Airway epithelial cell (primary cell): ENCODE data around the gene FAM170B. TPM values are rescaled to one million over a fixed set of nuclear protein-coding genes. Genes with fewer than 3 reads are reported as not detected.

Experiments used
- total RNA-seq: library from RNA; depleted of rRNA; stranded (reverse); fragments of >200 nt; gene quantifications from 2 replicates; pipeline ENCODE4 v1.2.3, GENCODE V29; 2015

Gene FAM170B
- total RNA-seq: not detected in 2 replicates

DNA sequence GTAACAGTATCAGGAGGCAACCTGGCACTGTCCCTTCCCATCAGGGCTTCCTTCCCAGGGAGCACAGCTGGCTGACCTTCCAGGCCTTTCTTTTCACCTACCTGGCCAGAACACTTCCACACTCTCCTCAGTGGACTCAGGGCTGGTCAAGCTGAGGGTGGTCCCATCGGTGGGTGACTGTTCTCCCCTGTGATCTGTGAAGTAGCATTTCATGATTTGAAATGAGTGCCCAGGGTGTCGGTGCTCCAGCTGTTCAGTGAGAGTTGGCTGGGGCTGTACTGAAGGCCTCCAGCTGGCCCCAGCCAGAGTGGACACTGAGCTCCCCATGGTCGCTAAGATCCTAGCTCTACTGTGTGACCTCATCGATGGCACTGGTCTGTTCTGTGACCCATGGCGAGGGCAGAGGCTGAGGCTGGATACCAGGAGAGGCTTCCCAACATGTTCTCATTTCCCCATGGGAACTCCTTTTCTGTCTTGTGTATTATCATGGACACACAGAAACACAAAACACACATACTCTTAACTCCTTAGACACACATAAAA lies at the start of gene FAM170B:
Gene FAM170B (minus strand): TSS at position 316 of the 543 bp plus-strand sequence. CDS start 103 bp downstream, at position 213.

GRCh38 chr10:49115015-49115795 lies 18.6 kb downstream of the FAM170B start, which contains the start of gene VSTM4:
VSTM4 (minus strand) TSS chr10:49115522; CDS start chr10:49115485, 37 bp downstream.

Other genes starting within 250 kb of the FAM170B start
- not detected in 2 replicates for gene LRRC18, start 194.2 kb downstream of the FAM170B start, total RNA-seq
- 0.05 and 0.07 TPM in 2 replicates for gene VSTM4, start 18.5 kb downstream of the FAM170B start, total RNA-seq
- gene TMEM273, start 54.4 kb upstream of the FAM170B start, total RNA-seq: not detected in 2 replicates
- not detected in 2 replicates for gene C10orf71, start 165.1 kb upstream of the FAM170B start, total RNA-seq